HG02759 (cell line): Measurements from ENCODE around the gene MBTD1.
A peak's percentile ranks its signal among the peaks of the same experiment; 100 is the strongest.

Experiments used
- ATAC-seq: cut with Tn5 transposase; IDR thresholded peaks from one replicate; pipeline ENCODE4 v1.9.1; 2021; ENCODE audit warnings: mild to moderate bottlenecking, moderate library complexity; ENCODE audit not compliant: unreplicated experiment

MBTD1 gene

DNA sequence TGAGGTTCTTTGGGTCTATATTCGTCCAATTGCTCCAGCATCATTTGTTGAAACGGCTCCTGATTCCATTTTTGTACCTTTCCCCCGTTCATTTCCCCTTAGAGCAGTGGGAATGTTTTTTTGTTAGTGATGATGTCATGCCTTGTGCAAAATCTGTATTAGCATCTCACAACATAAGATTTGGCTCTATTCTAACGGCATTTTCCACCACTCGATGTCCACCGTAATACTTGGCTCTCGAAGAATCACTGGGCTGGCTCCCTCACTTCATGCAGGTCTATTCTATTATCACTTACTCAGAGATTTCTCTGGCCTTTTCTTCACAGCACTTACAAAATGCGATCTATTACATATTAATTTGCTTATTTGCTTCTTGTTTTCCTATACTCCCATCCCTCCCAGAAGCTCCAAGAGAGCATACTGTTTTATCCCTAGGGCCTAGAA lies 107.1 kb downstream of the MBTD1 start:
- ATAC-seq: no peak

DNA sequence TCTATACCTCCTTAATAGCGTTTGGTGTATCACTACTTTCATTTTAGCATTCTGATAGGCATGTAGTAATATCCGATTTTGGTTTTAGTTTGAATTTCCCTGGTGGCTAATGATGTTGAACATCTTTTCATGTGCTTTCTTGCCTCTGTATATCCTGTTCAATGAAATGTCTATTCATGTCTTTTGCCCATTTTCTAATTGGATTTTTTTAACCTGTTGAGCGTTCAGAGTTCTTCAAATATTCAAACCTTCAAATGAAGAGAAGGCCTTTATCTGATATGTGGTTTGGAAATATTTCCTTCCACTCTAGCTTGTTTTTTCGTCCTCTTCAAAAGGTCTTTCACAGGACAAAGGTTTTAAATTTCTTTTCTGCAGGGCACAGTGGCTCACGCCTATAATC lies 108.9 kb downstream of the MBTD1 start:
- no peak for ATAC-seq

DNA sequence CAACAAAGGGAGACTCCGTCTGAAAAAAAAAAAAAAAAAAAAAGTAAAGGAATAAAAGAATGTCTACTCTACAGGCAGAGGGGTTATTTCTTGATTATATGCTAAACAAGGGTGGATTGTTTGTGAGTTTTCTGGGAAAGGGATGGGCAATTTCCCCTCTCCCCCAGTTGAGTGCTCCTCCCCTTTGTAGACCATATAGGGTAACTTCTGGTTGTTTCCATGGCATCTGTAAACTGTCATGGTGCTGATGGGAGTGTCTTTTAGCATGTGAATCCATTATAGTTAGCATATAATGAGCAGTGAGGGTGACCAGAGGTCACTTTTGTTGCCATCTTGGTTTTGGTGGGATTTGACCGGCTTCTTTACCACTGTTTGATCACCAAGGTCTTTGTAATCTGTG lies 110.7 kb downstream of the MBTD1 start:
- no peak for ATAC-seq

DNA sequence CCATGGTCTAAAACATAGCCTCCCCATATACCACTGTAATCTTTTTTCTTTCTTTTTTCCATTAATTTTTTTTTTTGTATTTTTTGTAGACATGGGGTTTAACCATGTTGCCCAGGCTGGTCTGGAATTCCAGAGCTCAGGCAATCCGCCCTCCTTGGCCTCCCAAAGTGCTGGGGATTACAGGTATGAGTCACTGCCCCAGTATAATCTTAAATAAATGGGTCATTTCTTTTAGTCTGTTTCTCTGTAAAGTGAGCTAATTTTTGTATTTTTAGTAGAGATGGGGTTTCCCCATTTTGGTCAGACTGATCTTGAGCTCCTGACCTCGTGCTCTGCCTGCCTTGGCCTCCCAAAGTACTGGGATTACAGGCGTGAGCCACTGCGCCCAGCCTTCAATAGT lies 112.2 kb downstream of the MBTD1 start:
- ATAC-seq: no peak

DNA sequence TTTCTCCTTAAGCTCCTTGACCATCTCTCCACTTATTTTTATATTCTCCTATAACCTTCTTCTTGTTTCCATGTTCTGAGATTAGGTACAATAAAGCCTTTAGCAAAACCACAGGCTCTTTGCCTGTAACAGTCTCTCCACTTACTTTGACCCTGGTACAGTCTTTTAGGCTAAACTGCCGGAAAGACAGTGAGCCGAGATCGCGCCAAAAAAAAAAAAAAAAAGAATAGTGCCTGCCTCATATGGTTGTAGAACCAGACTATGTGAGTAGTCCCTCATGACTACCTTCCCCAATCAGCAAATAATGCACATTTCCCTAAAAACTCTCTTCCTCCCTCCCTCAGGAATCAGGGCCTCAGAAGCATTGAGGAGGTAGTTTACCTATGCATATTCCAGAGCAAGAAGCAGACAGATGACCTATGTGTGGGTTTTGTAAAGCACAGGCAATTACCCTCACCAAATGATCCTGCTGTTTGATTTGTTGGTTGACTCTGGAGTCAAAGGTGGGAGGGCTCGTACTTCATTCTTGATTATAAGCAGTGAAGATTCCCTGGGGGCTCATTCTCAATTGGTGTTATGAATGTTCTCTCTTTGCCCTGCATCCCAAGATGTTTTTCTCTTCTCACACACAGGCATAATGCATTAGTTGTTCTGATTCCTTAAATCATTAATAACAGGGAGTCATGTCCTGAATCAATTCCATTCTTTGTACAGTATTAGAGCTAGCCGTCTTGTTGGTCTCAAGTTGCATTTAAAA lies 115.4 kb downstream of the MBTD1 start:
- ATAC-seq: no peak

DNA sequence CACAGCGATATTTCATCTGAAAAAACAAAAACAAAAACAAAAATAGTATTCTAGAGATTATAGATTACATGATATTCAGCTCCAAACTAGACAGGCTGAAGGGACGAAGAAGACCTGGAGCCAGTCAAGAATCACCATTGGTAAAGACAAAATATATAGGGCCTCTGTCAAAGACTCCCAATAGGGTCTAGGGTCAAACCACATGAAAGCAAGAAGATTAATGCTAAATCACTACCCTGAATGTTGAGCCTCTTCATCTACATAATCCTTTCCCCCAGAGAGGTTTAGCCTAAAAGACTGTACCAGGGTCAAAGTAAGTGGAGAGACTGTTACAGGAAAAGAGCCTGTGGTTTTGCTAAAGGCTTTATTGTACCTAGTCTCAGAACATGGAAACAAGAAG lies 117.3 kb downstream of the MBTD1 start:
- no peak for ATAC-seq

DNA sequence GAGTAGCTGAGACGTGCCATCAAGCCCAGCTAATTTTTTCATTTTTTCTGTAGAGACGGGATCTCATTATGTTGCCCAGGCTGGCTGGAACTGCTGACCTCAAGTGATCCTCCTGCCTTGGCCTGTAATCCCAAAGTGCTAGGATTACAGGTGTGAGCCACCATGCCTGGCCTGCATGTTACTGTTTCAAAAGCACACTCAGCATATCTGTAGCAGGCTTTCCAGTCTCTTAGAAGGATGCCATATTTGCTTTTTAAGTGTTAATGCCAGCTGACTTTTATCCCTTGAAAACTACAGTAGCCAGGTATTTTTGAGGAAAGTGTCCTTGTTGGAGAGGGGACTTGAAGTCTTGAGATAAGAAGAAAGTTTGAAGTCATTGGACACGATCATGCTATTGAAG lies 123.9 kb downstream of the MBTD1 start:
- no peak for ATAC-seq

DNA sequence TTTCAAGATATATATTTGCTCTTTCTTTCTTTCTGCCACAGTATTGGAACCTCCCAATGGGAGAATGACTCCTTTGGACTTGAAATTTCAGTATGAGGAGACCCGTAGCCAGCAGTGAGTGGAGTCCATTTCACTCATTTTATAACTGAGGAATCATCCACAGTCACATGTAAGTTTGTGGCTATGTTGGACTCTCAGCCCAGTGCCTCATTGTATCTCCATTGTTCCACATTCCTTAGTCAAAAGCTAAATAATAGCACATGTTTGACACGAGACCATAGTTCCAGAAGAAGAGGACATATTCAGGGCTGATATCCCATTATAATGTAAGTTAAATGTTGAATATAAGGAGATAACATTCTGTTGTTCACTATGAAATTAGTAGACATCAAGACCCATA lies 126.5 kb downstream of the MBTD1 start:
- ATAC-seq: no peak

DNA sequence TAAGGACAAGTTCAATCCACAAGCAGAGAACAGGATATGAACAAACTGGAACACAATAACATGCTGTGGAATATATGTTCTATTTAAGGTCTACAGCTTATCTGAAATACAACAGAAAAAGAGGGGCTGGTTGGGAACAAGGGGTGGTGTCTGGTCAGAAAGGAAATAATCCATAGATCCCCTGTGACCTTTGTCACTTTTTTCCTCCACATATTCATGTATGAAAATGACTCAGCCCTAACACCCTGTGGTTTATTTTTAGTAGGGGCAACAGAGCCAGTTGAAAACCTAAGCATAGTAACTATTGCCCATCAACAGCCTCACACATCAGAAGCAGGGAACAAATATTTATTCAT lies 126.9 kb downstream of the MBTD1 start:
- peak; percentile 59 for ATAC-seq

DNA sequence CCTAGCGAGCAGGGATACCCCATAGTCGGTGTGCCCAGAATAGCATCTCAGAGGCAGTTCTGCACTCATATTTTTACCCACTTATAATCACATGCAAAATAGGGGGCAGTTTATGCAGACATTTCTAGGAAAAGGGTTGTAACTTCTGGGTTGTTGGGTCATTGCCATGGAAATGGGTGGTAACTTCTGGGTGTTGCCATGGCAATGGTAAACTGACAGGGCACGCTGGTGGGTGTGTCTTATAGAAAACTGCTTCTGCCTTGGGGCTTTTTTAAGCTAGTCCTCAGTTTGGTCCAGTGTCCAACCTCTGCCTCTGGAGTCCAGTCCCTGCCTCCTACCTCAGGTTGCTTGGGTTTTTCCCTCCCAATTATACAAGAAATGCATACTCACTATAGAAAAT lies 131.8 kb downstream of the MBTD1 start:
- ATAC-seq: no peak
